Endothelial cell of umbilical vein (primary cell): ENCODE data around the gene NLGN2. TPM values are rescaled to one million over a fixed set of nuclear protein-coding genes. Genes with fewer than 3 reads are reported as not detected.

Source experiments
- BruUV-seq: library from RNA; stranded (reverse); fragments of 400-500 nt; replicated peaks from 2 replicates; lab custom pipeline; 2021; lab: Mats Ljungman, UMichigan
- CTCF ChIA-PET: fragments of 300-600, 350-600 bp; sonication (Branson Sonifier 250); formaldehyde crosslinking; loops from one replicate; lab custom pipeline; 2021; ENCODE audit warnings: antibody characterized with exemption, inconsistent platforms; lab: Charles Lee
- POLR2A ChIA-PET: fragments of 300-600, 350-600 bp; sonication (Branson Sonifier 250); formaldehyde crosslinking; loops from one replicate; lab custom pipeline; 2021; ENCODE audit warnings: antibody characterized with exemption, inconsistent platforms; lab: Charles Lee
- DNase-seq: peaks from one replicate; pipeline ENCODE4 v3.0.0-alpha.2; 2011; ENCODE audit warnings: low read depth, low spot score
- FAIRE-seq: peaks from 2 replicates; lab custom pipeline; 2011; peaks lifted over from hg19 to GRCh38; lab: Jason Lieb, UNC
- H2AFZ ChIP-seq: 2 replicates; pipeline ENCODE4 v1.6.0; 2012; ENCODE audit warnings: low read depth, low read length, control low read depth, inconsistent platforms
- H3K27ac ChIP-seq: 2 replicates; pipeline ENCODE4 v1.5.1; 2011; ENCODE audit warnings: low read depth, mild to moderate bottlenecking, control low read depth, low read length, moderate library complexity; ENCODE audit not compliant: insufficient read depth
- H3K27me3 ChIP-seq, 2 experiments: 2 replicates each; pipeline versions ENCODE4 v1.6.0 to v1.6.1; 2011; ENCODE audit warnings: low read length in 2 of 2, mixed read lengths in 1 of 2; ENCODE audit not compliant: control insufficient read depth in 2 of 2, insufficient read depth in 2 of 2
- H3K36me3 ChIP-seq, 2 experiments: 2 replicates in 1 of 2; 3 replicates in 1 of 2; pipeline ENCODE4 v1.5.1; 2011; ENCODE audit warnings: low read length in 2 of 2, mild to moderate bottlenecking in 1 of 2, moderate library complexity in 1 of 2; ENCODE audit not compliant: control insufficient read depth in 2 of 2, insufficient read depth in 2 of 2; ENCODE audit errors: extremely low read depth in 1 of 2
- H3K4me1 ChIP-seq: 3 replicates; pipeline ENCODE4 v1.5.1; 2011; ENCODE audit warnings: mild to moderate bottlenecking, low read length; ENCODE audit not compliant: control insufficient read depth, insufficient read depth; ENCODE audit errors: extremely low read depth
- H3K4me2 ChIP-seq: 2 replicates; pipeline ENCODE4 v1.6.1; 2011; ENCODE audit warnings: low read length, control low read depth, mixed read lengths; ENCODE audit not compliant: insufficient read depth
- H3K4me3 ChIP-seq, 3 experiments: fragments of 200-600 bp in 1 of 3; sonication (generic), shearing (Covaris generic) in 1 of 3; replicated peaks in 1 of 3; 2 replicates each; pipeline ENCODE4 v1.5.1; 2011 to 2016; ENCODE audit warnings: control low read depth in 3 of 3, low read length in 3 of 3, mild to moderate bottlenecking in 2 of 3, inconsistent platforms in 1 of 3, low read depth in 1 of 3, moderate library complexity in 1 of 3; ENCODE audit not compliant: insufficient read depth in 1 of 3
- H3K79me2 ChIP-seq: 2 replicates; pipeline ENCODE4 v1.6.0; 2012; ENCODE audit warnings: low read length, inconsistent platforms; ENCODE audit not compliant: control insufficient read depth, insufficient read depth
- H3K9ac ChIP-seq: replicated peaks from 2 replicates; pipeline ENCODE3; 2011; ENCODE audit warnings: low read length, control low read depth; ENCODE audit not compliant: insufficient read depth; ENCODE audit errors: extremely low read depth
- H3K9me1 ChIP-seq: replicated peaks from 3 replicates; pipeline ENCODE4 v1.6.0; 2011; ENCODE audit warnings: mild to moderate bottlenecking, low read length; ENCODE audit not compliant: control insufficient read depth, insufficient read depth; ENCODE audit errors: extremely low read depth
- H3K9me3 ChIP-seq: replicated peaks from 2 replicates; pipeline ENCODE4 v1.5.1; 2012; ENCODE audit warnings: low read length, inconsistent platforms; ENCODE audit not compliant: control insufficient read depth, insufficient read depth
- H4K20me1 ChIP-seq: replicated peaks from 2 replicates; pipeline ENCODE3; 2011; ENCODE audit warnings: mild to moderate bottlenecking, low read length; ENCODE audit not compliant: control insufficient read depth, insufficient read depth; ENCODE audit errors: extremely low read depth
- EZH2 ChIP-seq: IDR thresholded peaks from 2 replicates; pipeline ENCODE4 v1.6.1; 2012; ENCODE audit warnings: borderline replicate concordance, low read depth, mild to moderate bottlenecking, moderate library complexity, low read length, inconsistent platforms; ENCODE audit not compliant: severe bottlenecking
- FOS ChIP-seq: IDR thresholded peaks from 2 replicates; pipeline ENCODE4 v1.6.1; 2011; ENCODE audit warnings: mild to moderate bottlenecking, low read length, moderate library complexity, borderline replicate concordance; ENCODE audit not compliant: insufficient read depth
- GATA2 ChIP-seq: IDR thresholded peaks from 2 replicates; pipeline ENCODE4 v1.7.0; 2011; ENCODE audit warnings: low read depth, mild to moderate bottlenecking, moderate library complexity, mixed read lengths, low read length; ENCODE audit not compliant: insufficient read length, insufficient read depth
- JUN ChIP-seq: IDR thresholded peaks from 2 replicates; pipeline ENCODE4 v1.6.1; 2011; ENCODE audit warnings: borderline replicate concordance, low read depth; ENCODE audit not compliant: insufficient read length, insufficient read depth
- MAX ChIP-seq: IDR thresholded peaks from 2 replicates; pipeline ENCODE4 v1.6.1; 2011; ENCODE audit not compliant: insufficient read depth, insufficient read length
- MYC ChIP-seq: IDR thresholded peaks from one replicate; pipeline ENCODE4 v1.6.1; 2011; ENCODE audit warnings: mild to moderate bottlenecking, low read depth, low read length
- POLR2A ChIP-seq: IDR thresholded peaks from 2 replicates; pipeline ENCODE4 v1.6.1; 2012; ENCODE audit warnings: low read depth, mild to moderate bottlenecking, control low read depth, low read length
- POLR2AphosphoS5 ChIP-seq: IDR thresholded peaks from 2 replicates; pipeline ENCODE4 v1.6.1; 2012; ENCODE audit warnings: low read depth, mild to moderate bottlenecking, control low read depth, low read length, moderate library complexity; ENCODE audit not compliant: insufficient read depth
- dilution Hi-C: fragments of 300-500 bp; cut with MboI; formaldehyde crosslinking; loops from one replicate; pipeline ENCODE4 v1.15.0; 2019; ENCODE audit warnings: low sequenced_read_pairs; ENCODE audit not compliant: extremely low pct_ligation_motif_present
- intact Hi-C: fragments of 100-400 bp; cut with micrococcal nuclease; formaldehyde crosslinking; loops from one replicate; pipeline ENCODE4 v1.10.0; 2022
- polyA plus RNA-seq, 4 experiments: library from polyadenylated mRNA; depleted of rRNA in 3 of 4; stranded (reverse) in 3 of 4; unstranded in 1 of 4; fragments of >200 nt; gene quantifications; 2 replicates each; pipeline versions ENCODE4 v1.2.1 to v1.2.3, GENCODE V29; 2011 to 2012; ENCODE audit warnings: missing spikeins in 1 of 4
- total RNA-seq: library from RNA; stranded (reverse); gene quantifications from 2 replicates; pipeline ENCODE4 v1.2.3, GENCODE V29; 2021
- TF ChIP-seq, protein P1 (sequence below), 2 donors: IDR thresholded peaks; 1 replicate in 1 of 2; 2 replicates in 1 of 2; pipeline ENCODE4 v1.5.1; 2011; ENCODE audit warnings: low read length in 2 of 2, mild to moderate bottlenecking in 2 of 2, moderate library complexity in 2 of 2, control low read depth in 1 of 2, inconsistent platforms in 1 of 2, low read depth in 1 of 2; ENCODE audit not compliant: insufficient read depth in 1 of 2; ENCODE audit errors: extremely low read depth in 1 of 2

NLGN2 gene
- total and polyA plus RNA-seq, 2 donors (not counting 3 experiments of a cell fraction or from before 2014, with no cell fraction given), result 15.4 to 25.9 TPM

GRCh38 chr17:7427549-7427948, 19.9 kb downstream of the NLGN2 start:
- dilution Hi-C loops (no loop called here), intact Hi-C loops (no loop called here)
- no peaks in the 10 kb centered on the region for H3K9me3 ChIP-seq
- no peak overlapping the region for H2AFZ ChIP-seq
- no peaks in the 10 kb centered on the region for H4K20me1 ChIP-seq
- no peaks in the 10 kb centered on the region for H3K36me3 ChIP-seq
- TF ChIP-seq, protein P1, sequence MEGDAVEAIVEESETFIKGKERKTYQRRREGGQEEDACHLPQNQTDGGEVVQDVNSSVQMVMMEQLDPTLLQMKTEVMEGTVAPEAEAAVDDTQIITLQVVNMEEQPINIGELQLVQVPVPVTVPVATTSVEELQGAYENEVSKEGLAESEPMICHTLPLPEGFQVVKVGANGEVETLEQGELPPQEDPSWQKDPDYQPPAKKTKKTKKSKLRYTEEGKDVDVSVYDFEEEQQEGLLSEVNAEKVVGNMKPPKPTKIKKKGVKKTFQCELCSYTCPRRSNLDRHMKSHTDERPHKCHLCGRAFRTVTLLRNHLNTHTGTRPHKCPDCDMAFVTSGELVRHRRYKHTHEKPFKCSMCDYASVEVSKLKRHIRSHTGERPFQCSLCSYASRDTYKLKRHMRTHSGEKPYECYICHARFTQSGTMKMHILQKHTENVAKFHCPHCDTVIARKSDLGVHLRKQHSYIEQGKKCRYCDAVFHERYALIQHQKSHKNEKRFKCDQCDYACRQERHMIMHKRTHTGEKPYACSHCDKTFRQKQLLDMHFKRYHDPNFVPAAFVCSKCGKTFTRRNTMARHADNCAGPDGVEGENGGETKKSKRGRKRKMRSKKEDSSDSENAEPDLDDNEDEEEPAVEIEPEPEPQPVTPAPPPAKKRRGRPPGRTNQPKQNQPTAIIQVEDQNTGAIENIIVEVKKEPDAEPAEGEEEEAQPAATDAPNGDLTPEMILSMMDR (IDR thresholded peaks at IDR 0.05; ENCODE audit: extremely low read depth in 1 of 2, insufficient read depth in 1 of 2, low read depth in 1 of 2, low read length in 2 of 2), result no peak
- TF ChIP-seq EZH2, result no peak
- TF ChIP-seq JUN, result no peak
- TF ChIP-seq GATA2, result no peak
- no peak for TF ChIP-seq FOS
- TF ChIP-seq MAX, result no peak
- no peak for TF ChIP-seq POLR2A
- TF ChIP-seq POLR2AphosphoS5, result no peak
- TF ChIP-seq MYC, result no peak
- ChIA-PET POLR2A (no interaction called here), CTCF (interaction anchor here (0.8 kb wide), 1 partner anchor 37 kb away, joined by 3 read pairs; no protein-coding TSS in a partner anchor)
- FAIRE-seq (no peak), DNase-seq (no peak)
- no peak overlapping the region for H3K27ac ChIP-seq
- H3K4me2 ChIP-seq, result no peak overlapping the region
- no peak overlapping the region for H3K9ac ChIP-seq
- no peaks in the 10 kb centered on the region for H3K9me1 ChIP-seq
- no peaks in the 10 kb centered on the region for H3K79me2 ChIP-seq
- no peaks in the 10 kb centered on the region for H3K4me1 ChIP-seq
- no peak overlapping the region for H3K4me3 ChIP-seq
- BruUV-seq, result no TSS peak
- no peaks in the 10 kb centered on the region for H3K27me3 ChIP-seq
